Breast epithelium (tissue), 3 donors: Measurements from ENCODE around the gene WSB1.

Experiments used
- POLR2A ChIP-seq: fragments of 450-650 bp; IDR thresholded peaks from one replicate; pipeline ENCODE4 v1.6.1; 2016; ENCODE audit warnings: antibody characterized with exemption, mild to moderate bottlenecking, moderate library complexity
- TF ChIP-seq, protein P1 (sequence below), 3 donors: fragments of 450-650 bp; IDR thresholded peaks; one replicate each; pipeline ENCODE4 v1.5.1; 2016 to 2017; ENCODE audit warnings: antibody characterized with exemption in 3 of 3, mild to moderate bottlenecking in 3 of 3, moderate library complexity in 3 of 3

DNA sequence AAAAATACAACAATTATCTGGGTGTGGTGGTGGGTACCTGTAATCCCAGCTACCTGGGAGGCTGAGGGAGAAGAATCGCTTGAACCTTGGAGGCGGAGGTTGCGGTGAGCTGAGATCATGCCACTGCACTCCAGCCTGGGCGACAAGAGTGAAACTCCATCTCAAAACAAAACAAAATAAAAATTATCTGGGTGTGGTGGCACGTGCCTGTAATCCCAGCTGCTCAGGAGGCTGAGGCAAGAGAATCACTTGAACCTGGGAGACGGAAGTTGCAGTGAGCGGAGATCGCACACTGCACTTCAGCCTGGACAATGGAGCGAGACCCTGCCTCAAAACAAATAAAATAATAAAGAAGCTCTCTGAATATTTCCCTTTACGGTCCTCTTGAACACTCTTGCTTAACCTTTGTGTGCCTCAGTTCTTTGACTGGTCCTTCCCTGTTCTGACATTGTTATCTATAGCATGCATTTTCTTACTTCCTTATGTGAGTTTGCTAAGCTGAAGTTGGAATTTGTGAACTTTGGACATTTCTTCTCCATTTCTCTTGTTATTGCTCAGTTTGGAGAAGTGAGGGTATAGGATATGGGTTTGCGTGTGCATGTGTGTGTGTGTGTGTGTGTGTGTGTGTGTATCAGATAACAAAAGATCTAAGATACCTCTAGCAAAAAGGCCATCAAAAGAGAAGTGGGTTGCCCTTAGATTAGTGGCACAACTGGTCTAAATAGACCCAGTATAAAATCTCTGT lies 29.7 kb upstream of the WSB1 start:
- TF ChIP-seq POLR2A: no peak
- TF ChIP-seq, protein P1, sequence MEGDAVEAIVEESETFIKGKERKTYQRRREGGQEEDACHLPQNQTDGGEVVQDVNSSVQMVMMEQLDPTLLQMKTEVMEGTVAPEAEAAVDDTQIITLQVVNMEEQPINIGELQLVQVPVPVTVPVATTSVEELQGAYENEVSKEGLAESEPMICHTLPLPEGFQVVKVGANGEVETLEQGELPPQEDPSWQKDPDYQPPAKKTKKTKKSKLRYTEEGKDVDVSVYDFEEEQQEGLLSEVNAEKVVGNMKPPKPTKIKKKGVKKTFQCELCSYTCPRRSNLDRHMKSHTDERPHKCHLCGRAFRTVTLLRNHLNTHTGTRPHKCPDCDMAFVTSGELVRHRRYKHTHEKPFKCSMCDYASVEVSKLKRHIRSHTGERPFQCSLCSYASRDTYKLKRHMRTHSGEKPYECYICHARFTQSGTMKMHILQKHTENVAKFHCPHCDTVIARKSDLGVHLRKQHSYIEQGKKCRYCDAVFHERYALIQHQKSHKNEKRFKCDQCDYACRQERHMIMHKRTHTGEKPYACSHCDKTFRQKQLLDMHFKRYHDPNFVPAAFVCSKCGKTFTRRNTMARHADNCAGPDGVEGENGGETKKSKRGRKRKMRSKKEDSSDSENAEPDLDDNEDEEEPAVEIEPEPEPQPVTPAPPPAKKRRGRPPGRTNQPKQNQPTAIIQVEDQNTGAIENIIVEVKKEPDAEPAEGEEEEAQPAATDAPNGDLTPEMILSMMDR (IDR thresholded peaks at IDR 0.05): no peak
